HG03457 (cell line): ENCODE measurements around the gene DHODH.

ENCODE experiments used
- ATAC-seq: cut with Tn5 transposase; IDR thresholded peaks from one replicate; pipeline ENCODE4 v1.9.1; 2021; ENCODE audit warnings: moderate number of reproducible peaks; ENCODE audit not compliant: unreplicated experiment

Gene DHODH

DNA sequence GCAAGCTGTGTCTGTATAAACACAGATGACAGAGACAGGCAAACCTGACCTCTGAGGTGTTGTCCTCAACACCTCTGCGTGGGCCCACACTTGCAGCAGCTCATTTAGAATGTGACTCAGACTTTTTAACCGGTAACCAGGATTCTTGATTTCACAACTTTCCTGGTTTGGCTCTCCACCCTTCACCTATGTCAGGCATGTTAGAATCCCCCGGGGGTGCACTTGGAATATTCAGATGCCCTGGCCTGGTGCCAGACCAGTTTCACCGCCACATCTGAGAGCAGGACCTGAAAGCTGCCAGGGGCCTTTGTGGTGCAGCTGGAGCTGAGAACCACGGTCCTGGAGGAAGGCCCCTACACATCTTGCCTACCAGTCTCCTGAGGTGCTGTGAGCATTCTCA is 4.8 kb downstream of the DHODH start:
- ATAC-seq = no peak

DNA sequence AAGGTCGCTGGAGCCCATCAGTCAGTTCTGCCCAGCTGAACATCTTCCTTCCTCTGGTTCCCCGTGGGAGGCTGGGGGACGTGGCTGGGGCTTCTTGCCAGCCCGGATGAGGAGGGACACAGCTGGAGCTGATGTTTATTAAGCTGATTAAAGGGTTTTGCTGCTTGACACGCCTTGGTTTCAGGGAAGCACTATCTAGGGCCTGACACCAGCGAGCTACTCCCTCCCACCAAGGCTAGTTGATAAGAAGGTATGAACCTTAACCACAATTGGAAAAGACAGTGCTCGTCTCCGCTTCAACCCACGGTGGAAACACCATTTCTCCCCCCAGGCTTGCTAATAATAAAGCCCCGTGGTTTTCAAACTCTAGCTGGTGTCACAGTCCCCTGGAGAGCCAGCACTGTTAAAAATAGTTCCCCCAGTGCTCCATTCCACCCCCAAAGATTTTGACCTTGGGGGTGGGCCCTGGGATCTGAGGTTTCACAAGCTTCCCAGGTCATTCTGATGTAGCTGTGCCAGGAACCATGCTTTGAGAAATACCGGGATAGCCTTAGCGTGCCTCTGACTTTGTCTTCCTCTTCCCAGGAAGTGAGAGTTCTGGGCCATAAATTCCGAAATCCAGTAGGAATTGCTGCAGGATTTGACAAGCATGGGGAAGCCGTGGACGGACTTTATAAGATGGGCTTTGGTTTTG is 5.5 kb downstream of the DHODH start:
- ATAC-seq = no peak

GRCh38 chr16:72014675-72015074 is 6.1 kb downstream of the DHODH start:
- ATAC-seq = no peak

DNA sequence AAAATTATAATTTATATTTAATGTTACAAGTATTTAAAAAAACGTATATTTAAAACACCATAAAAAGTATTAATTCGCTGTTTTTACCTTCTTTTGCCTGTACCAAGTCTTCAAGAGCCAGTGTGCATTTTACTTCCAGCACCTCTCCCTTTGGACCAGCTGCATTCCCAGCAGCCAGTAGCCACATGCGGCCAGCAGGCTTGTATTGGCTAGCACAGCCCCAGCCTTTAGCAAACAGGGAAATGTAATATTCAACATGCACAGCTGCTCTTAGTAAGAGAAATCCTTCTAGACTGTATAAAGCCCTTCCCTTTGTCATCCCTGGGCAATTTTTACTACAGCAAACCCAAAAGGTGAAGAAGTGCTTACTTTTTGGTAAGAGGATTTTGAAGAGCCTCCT is 6.6 kb downstream of the DHODH start:
- ATAC-seq = no peak

- no peak for ATAC-seq
These were observed 9.9 kb downstream of the DHODH start for GRCh38 chr16:72018470-72018869.

DNA sequence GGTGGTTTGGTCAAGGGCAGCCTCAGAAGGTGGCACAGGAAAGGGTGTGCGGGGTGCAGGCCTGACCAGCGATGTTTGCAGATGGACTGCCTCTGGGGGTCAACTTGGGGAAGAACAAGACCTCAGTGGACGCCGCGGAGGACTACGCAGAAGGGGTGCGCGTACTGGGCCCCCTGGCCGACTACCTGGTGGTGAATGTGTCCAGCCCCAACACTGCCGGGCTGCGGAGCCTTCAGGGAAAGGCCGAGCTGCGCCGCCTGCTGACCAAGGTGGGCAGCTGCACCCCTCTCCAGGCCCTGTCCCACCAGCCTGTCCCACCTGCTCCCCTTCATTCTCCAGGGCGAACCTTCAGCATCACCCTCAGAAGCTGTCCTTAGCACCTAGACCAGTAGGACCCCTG is 12.5 kb downstream of the DHODH start:
- no peak for ATAC-seq

DNA sequence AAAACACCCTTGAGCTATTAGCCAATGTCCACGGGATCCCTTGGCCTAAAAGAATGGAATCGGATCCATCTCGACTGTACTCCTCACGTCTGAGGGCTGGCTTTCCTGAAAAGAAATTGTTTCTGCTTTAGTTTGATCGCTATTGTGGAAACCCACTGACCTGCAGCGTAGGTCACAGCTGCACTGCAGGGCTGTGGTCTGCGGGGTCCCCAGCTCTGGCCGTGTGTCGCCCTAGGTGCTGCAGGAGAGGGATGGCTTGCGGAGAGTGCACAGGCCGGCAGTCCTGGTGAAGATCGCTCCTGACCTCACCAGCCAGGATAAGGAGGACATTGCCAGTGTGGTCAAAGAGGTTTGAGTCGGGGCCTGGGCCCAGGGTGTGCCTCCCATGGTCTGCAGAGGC is 13.6 kb downstream of the DHODH start:
- no peak for ATAC-seq

GRCh38 chr16:72023962-72024361 is 15.4 kb downstream of the DHODH start:
- no peak for ATAC-seq

DNA sequence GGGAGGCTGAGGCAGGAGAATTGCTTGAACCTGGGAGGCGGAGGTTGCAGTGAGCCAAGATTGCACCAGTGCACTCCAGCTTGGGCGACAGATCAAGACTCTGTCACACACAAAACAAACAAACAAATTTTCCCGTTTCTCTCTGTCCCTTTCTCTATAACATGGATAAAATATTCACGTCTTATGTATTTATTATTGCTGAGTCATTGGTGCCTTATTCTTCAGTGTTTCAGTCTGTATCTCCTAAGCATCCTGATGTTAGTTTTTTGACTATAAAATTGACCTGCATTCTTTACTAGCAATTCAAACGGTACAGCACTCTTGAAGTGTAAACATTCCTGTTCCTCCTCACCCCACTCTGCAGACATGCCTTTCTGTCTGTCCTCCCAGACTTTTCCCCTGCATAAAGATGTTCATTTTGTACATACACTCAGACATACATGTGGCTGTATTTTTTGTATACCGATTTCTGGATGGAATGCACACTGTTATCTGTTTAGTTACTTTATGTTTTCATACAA is 16.4 kb downstream of the DHODH start:
- ATAC-seq = no peak

- ATAC-seq = no peak
These were observed 17.0 kb downstream of the DHODH start for GRCh38 chr16:72025404-72026114.

DNA sequence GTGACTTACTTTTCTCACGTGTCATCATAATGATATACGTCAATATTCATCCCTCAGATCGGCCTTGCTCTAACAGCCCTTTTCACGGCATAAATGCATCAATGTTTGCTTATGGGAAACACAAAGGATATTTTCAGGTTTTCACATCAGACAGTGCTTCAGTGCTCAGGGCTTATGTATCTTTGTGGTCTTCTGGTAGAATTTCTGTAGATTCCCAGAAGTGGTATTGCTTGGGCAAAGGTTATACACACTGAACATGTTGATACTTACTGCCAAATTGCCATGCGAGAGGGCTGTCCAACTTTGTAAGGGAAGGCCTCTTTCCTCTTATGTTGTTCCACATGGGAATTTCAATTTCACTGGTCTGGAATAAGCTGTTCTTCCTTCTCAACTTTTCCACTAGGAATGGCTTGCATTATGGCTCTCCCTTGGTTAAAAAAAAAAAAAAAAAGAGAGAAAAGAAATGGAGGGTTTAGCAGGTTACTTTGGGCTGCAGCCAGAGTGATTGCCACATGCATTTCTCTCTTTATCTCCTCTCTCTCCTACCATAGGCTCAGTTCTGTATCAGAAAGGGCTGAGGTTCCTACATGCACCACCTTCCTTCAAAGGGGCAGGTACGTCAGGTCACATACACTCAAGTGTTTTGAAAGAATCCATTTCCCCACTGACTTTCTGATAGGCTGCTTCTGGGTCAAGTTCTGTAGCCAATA is 19.3 kb downstream of the DHODH start:
- no peak for ATAC-seq

GRCh38 chr16:72029567-72030271 is 21.2 kb downstream of the DHODH start:
- no peak for ATAC-seq

DNA sequence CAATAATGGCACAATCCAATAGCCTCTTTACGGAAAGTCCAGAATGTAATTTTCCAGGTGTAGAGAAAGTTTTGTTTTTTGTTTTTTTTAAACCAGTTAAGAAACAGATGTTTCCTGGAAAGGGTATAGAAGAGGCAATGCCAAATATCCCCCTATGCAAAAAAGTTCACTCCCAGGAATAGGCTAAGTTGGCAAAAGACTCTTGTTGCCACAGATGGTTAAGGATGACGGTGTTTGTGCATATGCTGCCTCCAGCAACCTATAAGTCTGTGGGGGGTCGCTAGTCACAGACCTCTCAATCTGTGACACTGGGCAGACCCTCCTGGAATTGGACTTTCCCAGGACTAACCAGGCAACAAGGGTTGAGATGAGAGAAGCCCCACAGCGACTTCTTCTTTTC is 24.9 kb downstream of the DHODH start:
- ATAC-seq = no peak

GRCh38 chr16:72036098-72036497 is 27.6 kb downstream of the DHODH start:
- ATAC-seq = no peak

- ATAC-seq = no peak
These were observed 33.7 kb downstream of the DHODH start for GRCh38 chr16:72042157-72042660.

DNA sequence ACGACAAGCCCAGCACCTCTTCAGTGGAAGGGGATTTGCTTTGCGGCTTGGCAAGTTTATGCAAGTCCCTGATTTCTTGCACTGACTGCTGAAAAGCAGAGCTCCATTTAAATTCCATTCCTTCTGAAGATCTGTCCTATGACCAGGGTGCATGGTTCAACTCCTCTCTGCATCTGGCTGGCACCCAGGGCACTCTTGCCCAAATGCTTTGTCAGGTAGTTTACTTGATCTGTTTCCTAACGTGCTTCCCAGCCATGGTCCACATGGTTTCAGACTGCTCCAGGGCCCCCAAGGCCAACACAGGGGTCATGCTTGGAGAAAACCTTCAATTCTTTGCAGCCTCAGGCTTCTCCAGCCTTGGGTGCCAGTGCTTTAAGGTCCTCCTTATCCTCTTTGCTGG is 34.5 kb downstream of the DHODH start:
- no peak for ATAC-seq

DNA sequence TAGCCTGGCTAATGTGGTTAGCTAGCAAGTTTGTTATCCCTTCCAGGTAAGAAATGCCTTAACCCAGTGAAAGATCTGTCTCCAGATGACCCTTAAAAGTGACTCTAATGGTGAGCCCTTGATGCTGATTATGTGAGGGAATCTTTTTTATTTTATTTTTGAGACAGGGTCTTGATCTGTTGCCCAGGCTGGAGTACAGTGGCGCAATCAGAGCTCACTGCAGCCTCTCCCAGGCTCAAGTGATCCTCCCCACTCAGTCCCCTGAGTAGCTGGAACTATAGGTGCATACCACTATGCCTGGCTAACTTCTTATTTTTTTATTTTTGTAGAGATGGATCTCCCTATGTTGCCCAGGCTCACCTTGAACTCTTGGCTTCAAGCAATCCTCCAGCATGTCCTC is 35.0 kb downstream of the DHODH start:
- ATAC-seq = no peak

DNA sequence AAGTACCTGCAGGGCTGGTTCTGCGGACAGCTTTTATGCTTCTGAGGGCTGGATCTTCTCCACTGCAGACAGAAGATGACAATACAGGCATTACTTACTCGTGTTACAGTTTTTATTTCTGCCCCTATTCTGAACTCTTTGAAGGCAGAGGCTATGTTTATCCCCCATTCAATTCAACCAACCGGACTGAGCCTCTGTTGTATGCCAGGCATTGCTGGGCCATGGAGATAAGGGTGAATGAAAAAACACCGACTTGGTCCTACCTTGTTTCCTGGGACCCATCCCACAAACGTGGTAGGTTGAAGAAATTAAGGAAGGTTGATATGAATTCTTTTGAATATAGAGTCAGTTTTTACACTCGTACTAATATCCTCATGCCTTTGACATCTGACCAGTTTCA is 35.8 kb downstream of the DHODH start:
- ATAC-seq = no peak

GRCh38 chr16:72044825-72045359 is 36.3 kb downstream of the DHODH start:
- ATAC-seq = no peak

GRCh38 chr16:72049110-72049509 is 40.6 kb downstream of the DHODH start:
- no peak for ATAC-seq
